ENCODE results near the gene ADISSP.

The ADISSP gene

DNA sequence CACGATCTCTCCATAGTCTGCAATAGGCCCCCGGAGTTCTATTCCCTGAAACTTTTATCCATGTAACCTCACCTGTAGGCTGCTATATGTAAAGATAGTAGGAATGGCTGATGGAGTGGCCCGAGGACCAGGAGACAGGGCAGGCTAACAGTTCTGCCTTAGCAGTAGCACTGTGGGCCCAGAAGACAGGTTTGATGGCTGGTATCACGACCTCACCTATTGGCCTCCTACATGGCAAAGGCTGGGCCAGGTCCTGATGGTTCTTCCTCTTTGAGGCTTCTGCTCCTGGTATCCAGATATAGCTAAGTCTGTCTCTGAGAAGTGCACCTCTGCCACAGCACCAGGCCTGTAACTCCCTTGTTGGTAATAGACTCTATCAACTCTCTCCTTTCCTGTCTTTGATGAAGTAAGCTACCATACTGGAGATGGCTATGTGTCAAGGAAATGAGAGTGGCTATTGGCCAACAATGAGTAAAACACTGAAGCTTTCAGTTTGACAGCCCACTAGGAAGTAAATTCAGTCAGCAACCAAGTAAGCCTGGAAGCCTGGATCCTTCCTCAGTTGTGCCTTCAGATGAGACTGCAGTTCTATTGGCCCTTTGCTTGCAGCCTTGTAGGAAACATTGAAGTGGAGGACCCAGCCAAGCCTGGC lies 8.0 kb upstream of the ADISSP start:
- H3K9me3 Mint-ChIP-seq, result no peaks in the 10 kb centered on the region
- peaks cover 18% of the 10 kb centered on the region for H3K4me1 Mint-ChIP-seq (ENCODE audit: low read depth)
- H3K36me3 Mint-ChIP-seq (ENCODE audit: low read depth), result no peaks in the 10 kb centered on the region
- H3K27ac Mint-ChIP-seq, result no peak overlapping the region
- H3K4me3 Mint-ChIP-seq, result no peak overlapping the region
- peaks cover 8% of the 10 kb centered on the region for H3K27me3 Mint-ChIP-seq

DNA sequence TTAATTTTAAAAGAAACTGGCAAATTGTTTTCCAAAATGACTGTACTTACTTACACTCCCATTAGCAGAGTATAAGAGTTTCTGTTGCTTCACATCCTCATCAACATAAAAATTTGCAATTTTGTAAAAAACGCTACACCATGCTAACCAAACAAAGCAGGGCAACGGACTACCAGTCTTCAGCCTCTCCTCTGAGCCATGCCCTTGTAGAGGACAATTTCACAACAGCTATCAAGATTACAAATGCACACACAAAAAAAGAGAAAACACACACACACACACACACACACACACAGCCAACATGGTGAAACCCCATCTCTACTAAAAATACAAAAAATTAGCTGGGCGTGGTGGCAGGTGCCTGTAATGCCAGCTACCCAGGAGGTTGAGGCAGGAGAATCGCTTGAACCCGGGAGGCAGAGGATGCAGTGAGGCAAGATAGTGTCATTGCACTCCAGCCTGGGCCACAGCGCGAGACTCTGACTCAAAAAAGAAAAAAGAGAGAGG lies 4.1 kb upstream of the ADISSP start:
- Mint-ChIP-seq H3K4me1 (ENCODE audit: low read depth) (peaks cover 20% of the 10 kb centered on the region), H3K27ac (no peak overlapping the region), H3K36me3 (ENCODE audit: low read depth) (no peaks in the 10 kb centered on the region), H3K27me3 (no peaks in the 10 kb centered on the region), H3K4me3 (no peak overlapping the region), H3K9me3 (no peaks in the 10 kb centered on the region)

DNA sequence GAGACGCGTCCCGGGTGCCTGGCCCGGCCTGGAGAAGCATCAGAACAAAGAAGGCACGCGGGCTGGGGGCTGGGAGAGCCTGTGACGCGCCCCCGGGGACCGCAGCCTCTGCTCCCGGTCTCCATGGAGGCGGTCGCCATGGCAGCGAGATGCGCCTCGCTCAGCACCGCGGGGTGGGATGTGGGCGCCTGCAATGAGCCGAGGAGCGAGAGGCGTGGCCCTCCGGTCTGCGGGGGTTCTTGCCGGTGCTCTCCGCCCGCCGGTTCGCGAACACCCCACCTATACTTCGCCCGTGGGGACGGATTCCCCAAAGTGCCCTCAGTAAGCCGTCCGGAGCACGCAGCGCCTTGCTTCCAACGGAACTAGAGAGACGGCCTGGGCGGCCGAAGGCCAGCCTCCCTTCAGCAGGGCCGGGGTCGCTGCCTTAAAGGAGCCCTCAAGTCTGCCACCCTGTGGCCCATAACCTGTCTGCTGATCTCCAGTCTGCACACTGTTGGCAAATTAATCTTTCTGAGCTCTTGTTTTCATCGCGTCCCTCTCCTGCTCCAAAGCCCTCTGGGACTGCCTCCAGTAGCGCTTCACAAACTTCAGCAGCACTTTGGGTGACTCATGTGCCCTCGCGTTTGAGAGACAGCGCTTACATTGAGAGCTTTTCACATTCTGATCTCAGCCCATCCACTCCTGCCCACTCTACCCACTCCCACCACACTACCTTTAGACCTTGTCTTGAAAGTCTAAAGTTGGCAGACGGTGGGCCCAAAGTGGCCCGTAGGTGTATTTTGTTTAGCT lies 983 bp upstream of the ADISSP start:
- Mint-ChIP-seq H3K4me1 (ENCODE audit: low read depth) (peaks cover 31% of the 10 kb centered on the region), H3K4me3 (peak overlapping the region; percentile 87)

DNA sequence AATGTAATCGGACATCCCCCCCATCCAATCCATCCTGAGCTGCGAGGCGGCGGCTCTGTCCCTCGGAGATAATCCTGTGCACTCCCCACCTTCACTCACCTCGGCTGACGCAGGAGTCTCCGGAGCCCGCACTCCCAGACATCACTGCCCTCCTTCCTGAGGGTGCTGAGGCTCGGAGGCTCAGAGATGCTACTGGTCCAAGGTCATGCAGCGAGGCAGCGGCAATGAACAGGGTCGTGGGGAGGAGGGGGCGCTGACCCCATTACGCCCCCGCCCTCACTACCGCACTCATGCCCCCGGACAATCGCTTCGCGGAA lies 485 bp downstream of the ADISSP start:
- Mint-ChIP-seq H3K9me3 (no peaks in the 10 kb centered on the region), H3K27ac (peak overlapping the region; percentile 76), H3K36me3 (ENCODE audit: low read depth) (peaks cover under 1% of the 10 kb centered on the region), H3K27me3 (no peaks in the 10 kb centered on the region), H3K4me3 (peak overlapping the region; percentile 90), H3K4me1 (ENCODE audit: low read depth) (peaks cover 31% of the 10 kb centered on the region)

More for the DNA sequence above, 983 bp upstream of the ADISSP start:
- Mint-ChIP-seq H3K36me3 (ENCODE audit: low read depth) (no peaks in the 10 kb centered on the region), H3K27me3 (no peaks in the 10 kb centered on the region), H3K27ac (peak overlapping the region; percentile 92), H3K9me3 (no peaks in the 10 kb centered on the region)

DNA sequence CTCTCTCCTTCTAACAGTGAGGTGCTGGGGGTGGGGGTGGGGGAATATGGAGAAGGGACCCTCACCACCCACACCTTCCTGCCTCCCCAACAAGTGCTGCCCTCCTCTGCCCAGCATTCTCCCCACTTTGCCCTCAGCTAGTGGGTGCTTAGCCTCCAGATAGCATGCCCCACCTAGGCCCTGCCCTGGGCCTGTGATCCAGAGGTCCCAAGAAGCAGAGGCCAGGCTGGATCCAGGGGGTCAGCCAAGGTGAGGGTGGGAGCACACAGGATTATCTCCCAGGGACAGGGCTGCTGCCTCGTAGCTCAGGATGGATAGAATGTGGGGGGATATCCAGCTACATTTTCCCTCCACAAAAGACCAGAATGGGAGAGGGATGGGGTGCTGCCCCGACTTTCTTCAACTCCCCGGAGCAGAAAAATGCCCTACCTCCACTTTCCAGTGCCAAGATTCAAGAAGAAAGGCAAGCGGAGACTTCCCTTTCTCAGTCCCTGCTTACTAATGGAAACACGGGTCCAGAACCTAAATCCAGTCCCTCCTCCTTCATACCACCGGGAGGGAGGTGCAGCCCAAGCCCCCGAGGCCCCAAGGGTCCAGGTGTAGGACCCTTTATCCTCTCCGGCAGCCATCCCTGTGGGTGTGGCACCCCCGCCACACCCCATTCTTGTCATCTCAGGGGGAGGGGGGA lies 987 bp downstream of the ADISSP start:
- peaks cover 31% of the 10 kb centered on the region for H3K4me1 Mint-ChIP-seq (ENCODE audit: low read depth)
- H3K9me3 Mint-ChIP-seq, result no peaks in the 10 kb centered on the region
- H3K36me3 Mint-ChIP-seq (ENCODE audit: low read depth), result peaks cover 5% of the 10 kb centered on the region
- no peaks in the 10 kb centered on the region for H3K27me3 Mint-ChIP-seq
- peak overlapping the region; percentile 76 for H3K27ac Mint-ChIP-seq
- H3K4me3 Mint-ChIP-seq, result peak overlapping the region; percentile 90

DNA sequence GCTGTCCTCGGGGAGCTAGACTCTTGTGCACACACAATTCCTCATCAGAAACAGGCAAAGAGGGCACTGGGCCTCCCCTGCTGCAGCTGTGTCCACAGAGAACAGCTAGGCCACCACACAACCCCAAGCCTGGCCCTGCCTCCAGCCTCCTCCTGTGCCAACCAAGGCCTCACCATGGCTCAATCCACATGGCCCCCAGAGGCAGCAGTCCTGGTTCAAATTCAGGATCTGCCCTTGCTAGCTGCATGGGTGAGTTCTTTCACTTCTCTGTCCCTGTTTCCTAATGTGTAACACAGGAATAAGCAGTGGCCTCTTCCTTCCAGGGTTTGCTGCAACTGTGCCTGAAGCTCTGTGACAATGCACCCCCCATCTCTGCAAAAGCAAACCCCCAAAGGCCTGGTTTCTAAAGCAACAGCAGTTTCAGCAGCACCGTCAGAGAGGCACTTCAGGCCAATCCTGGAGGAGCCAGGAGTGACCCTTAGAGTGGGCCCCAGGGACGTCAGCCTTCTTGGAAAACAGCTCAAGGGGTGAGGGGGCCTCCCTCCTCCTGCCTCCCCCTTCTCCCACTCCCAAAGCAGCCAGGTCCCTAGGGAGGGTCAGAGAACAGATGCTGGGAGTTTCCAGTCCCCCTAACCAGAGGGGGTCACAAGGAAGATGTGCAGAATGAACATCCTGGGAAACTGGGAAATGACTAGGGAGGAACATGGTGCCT lies 2.2 kb downstream of the ADISSP start:
- peaks cover 31% of the 10 kb centered on the region for H3K4me1 Mint-ChIP-seq (ENCODE audit: low read depth)
- H3K4me3 Mint-ChIP-seq, result peak overlapping the region; percentile 90
- H3K27me3 Mint-ChIP-seq, result no peaks in the 10 kb centered on the region
- no peaks in the 10 kb centered on the region for H3K9me3 Mint-ChIP-seq
- H3K36me3 Mint-ChIP-seq (ENCODE audit: low read depth), result peaks cover 6% of the 10 kb centered on the region
- H3K27ac Mint-ChIP-seq, result no peak overlapping the region

DNA sequence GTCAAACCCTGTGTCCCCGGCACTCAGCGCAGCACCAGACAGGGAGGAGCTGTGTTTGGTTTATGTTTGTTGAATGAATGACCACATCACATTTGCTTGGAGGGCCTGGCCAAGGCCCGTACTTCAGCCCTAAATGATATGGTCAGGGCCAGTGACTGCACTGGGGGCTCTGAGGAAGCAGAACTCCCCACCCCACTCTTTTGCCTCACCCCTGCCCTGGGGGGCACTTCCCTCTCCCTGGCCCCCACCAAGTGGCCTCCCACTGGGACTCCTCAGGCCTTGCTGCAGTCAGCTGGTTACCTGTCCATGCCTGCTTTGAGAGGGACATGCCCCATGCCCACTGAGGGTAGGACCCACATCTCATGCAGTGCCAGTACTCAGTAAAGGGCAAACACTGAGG lies 2.9 kb downstream of the ADISSP start:
- H3K4me1 Mint-ChIP-seq (ENCODE audit: low read depth), result peaks cover 30% of the 10 kb centered on the region
- no peaks in the 10 kb centered on the region for H3K27me3 Mint-ChIP-seq
- no peak overlapping the region for H3K27ac Mint-ChIP-seq
- no peak overlapping the region for H3K4me3 Mint-ChIP-seq
- H3K9me3 Mint-ChIP-seq, result no peaks in the 10 kb centered on the region
- H3K36me3 Mint-ChIP-seq (ENCODE audit: low read depth), result peaks cover 6% of the 10 kb centered on the region

DNA sequence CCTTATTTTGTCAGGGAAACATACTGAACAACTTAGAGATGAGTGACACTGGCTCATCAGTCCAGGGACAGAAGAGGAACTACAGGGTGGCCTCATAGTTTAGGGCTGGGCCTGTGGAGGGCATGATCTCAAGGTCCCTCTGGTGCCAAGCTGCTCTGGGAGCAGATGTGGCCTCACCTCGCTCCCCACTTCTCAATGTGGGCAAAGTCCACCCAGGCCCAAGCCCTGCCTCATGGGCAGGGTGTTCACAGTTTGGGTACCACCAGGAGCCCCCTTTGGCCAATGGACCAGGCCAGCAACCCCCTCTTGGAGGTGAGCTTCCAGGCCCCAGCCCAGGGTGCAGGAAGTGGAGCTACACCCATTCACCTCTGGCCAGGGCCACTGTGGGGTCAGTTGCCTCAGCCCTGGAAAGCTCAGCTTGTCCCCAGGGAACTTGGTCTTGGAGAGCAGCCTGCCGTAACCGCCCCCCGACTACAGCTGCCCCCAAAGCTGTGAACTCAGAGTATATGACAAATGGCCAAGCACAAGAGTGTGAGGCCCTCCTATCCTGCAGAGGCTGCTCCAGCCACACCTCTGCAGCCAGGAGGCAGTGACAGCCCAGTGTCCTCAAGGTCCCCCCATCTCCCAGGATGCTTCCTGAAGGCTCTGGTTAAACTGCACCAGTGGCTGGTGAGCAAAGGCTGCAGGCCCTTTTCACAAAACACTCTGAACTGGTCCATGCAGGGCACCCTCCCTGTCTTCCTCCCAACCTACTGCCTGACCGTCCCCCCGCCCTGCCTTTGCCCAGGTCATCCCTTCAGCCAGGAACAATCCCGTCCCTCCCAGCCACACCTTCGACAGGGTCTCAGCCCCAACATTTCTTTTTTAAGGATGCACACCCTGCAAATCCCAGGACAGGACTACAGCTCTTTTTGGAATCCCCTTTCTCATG lies 3.6 kb downstream of the ADISSP start:
- Mint-ChIP-seq H3K4me1 (ENCODE audit: low read depth) (peaks cover 22% of the 10 kb centered on the region), H3K9me3 (no peaks in the 10 kb centered on the region), H3K27me3 (no peaks in the 10 kb centered on the region), H3K4me3 (no peak overlapping the region), H3K27ac (no peak overlapping the region), H3K36me3 (ENCODE audit: low read depth) (peaks cover 6% of the 10 kb centered on the region)

DNA sequence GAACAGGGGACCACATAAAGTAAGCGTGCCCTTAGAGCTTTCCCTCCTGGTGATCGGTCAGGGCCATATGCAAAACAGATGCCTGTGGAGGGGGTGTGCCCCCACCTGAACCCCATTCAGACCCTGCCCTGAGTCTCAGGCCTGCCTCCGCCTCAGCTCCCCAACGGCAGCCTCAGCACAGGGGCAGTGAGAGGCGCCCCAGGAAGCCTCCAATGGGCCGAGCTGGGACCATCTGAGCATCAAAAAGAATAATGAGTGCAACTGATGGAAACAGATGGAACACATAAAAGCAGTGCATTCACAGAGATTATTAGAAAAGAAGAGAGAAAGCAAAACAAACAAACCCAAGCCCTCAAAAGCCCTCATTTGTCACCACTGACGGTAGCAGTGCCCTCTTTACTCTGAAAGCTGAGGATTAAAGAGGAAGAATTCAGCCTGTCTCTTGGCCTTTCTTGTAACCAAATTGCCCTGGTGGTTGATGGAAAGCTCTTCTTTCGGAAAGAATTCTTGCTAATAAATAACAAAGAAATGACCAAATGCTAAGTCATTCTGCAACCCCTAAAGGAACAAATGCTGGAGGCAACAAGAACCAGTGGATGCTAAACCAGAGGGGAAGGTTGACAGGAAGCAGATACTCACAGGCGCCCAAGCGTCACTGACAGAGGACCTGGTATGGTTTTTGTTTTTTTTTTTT lies 6.8 kb downstream of the ADISSP start:
- H3K27me3 Mint-ChIP-seq, result no peaks in the 10 kb centered on the region
- H3K27ac Mint-ChIP-seq, result no peak overlapping the region
- H3K36me3 Mint-ChIP-seq (ENCODE audit: low read depth), result peaks cover 22% of the 10 kb centered on the region
- H3K4me1 Mint-ChIP-seq (ENCODE audit: low read depth), result peaks cover 3% of the 10 kb centered on the region
- no peak overlapping the region for H3K4me3 Mint-ChIP-seq
- H3K9me3 Mint-ChIP-seq, result no peaks in the 10 kb centered on the region

DNA sequence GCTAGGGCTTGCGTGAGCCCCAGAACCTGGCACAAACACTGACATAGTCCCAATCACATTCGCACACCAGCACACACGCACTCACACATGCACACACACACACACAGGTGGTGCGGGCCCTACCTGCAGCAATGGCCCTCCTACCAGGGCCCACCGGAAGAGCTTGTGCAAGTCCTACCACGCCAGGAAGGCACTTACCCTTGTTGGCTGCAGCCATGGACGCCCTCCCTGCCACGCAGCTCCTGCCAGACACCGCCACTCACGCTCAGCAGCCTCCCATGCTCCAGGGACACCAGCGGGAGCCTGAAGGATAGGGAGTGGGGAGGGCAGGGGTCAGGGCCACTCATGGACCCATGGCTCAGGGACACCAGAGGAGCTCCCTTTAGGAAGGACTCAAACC lies 7.7 kb downstream of the ADISSP start:
- no peak overlapping the region for H3K4me3 Mint-ChIP-seq
- H3K27ac Mint-ChIP-seq, result no peak overlapping the region
- H3K27me3 Mint-ChIP-seq, result no peaks in the 10 kb centered on the region
- H3K36me3 Mint-ChIP-seq (ENCODE audit: low read depth), result peaks cover 22% of the 10 kb centered on the region
- no peaks in the 10 kb centered on the region for H3K9me3 Mint-ChIP-seq
- no peaks in the 10 kb centered on the region for H3K4me1 Mint-ChIP-seq (ENCODE audit: low read depth)

DNA sequence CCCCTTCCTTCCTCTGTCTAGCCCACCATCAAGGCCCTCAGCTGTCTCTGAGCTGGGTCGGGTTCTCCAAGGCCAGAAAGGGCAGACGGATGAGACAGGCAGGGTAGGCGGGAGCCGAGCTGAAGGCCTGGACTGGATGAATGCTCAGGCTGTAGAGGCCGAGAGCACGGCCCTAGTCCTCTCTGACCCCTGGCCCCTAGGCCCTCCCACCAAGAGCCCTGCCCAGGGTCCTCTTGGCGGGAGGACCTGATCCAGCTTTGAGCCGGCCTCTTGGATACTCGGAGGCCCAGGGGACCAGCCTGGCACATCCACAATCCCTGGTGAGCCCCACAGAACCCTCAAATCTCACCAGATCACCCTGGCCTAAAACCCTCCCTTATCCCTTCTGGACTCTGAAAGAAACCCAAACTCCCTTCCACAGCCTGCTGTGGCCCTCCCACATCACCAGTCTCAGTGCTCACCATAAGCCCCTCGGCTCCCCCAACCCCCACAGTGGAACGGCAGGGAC lies 8.2 kb downstream of the ADISSP start:
- H3K27ac Mint-ChIP-seq, result no peak overlapping the region
- H3K9me3 Mint-ChIP-seq, result no peaks in the 10 kb centered on the region
- H3K4me1 Mint-ChIP-seq (ENCODE audit: low read depth), result no peaks in the 10 kb centered on the region
- H3K27me3 Mint-ChIP-seq, result no peaks in the 10 kb centered on the region
- H3K36me3 Mint-ChIP-seq (ENCODE audit: low read depth), result peaks cover 22% of the 10 kb centered on the region
- no peak overlapping the region for H3K4me3 Mint-ChIP-seq

DNA sequence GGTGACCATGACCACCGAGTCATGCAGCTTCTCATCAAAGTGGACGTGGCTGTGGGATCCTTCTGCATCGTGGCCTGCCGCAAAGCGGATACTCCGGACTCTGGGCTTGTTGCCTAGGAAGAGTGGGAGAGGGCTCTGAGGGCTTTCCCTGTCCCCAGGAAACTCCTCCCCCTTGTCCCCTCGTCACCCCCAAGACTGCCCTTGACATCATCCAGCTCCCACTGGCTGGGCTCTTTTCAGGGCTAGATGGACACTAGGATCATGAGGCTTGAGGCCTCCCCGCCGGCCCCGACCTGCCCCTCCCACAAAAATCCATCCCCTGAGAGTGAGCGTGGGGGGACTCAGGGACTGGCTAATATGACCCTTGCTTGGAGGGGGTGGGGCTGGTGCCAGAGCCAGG lies 9.0 kb downstream of the ADISSP start:
- no peaks in the 10 kb centered on the region for H3K9me3 Mint-ChIP-seq
- no peak overlapping the region for H3K4me3 Mint-ChIP-seq
- no peaks in the 10 kb centered on the region for H3K4me1 Mint-ChIP-seq (ENCODE audit: low read depth)
- no peaks in the 10 kb centered on the region for H3K27me3 Mint-ChIP-seq
- H3K27ac Mint-ChIP-seq, result no peak overlapping the region
- peaks cover 22% of the 10 kb centered on the region for H3K36me3 Mint-ChIP-seq (ENCODE audit: low read depth)

DNA sequence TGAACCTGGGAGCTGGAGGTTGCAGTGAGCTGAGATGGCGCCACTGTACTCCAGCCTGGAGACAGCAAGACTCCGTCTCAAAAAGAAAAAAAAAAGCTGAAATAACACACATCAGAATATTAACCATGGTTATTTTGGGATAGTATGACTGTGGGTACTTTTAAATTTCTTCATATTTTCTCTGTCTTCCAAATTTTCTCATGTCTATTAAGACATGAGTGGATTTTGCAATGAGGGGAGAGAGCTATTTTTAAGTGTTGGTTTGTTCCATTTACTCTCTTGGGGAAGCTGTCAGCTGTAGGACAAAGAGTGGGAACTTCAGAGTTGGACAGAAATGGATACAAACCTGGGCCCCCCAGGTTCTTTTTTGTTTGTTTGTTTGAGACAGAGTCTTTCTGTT lies 10.3 kb downstream of the ADISSP start:
- H3K27ac Mint-ChIP-seq, result no peak overlapping the region
- no peaks in the 10 kb centered on the region for H3K9me3 Mint-ChIP-seq
- no peak overlapping the region for H3K4me3 Mint-ChIP-seq
- H3K4me1 Mint-ChIP-seq (ENCODE audit: low read depth), result peaks cover 5% of the 10 kb centered on the region
- H3K27me3 Mint-ChIP-seq, result no peaks in the 10 kb centered on the region
- peaks cover 22% of the 10 kb centered on the region for H3K36me3 Mint-ChIP-seq (ENCODE audit: low read depth)

All from stimulated activated naive CD8-positive, alpha-beta T cell treated with anti-CD3 and anti-CD28 coated beads, Interleukin-15, Interleukin-2, amounts not matched to agents 100 ng/mL and 50 ng/mL, for 24 hours (primary cell).